GM23338 (cell line): ENCODE results near the gene MFGE8. TPM values are rescaled to one million over a fixed set of nuclear protein-coding genes. Genes with fewer than 3 reads are reported as not detected.

Experiments used
- ATAC-seq: fragments of 200-7000 bp; cut with Tn5 transposase; 3 replicates; pipeline ENCODE4 v1.9.1; 2020
- DNase-seq: peaks from one replicate; pipeline ENCODE4 v3.0.0-alpha.2; 2015; ENCODE audit warnings: low spot score
- H2AFZ ChIP-seq: fragments of 200-600 bp; sonication (generic); 2 replicates; pipeline ENCODE4 v1.8.0; 2016; ENCODE audit warnings: antibody characterized with exemption, mild to moderate bottlenecking, moderate library complexity
- H3F3A ChIP-seq: fragments of 200-600 bp; sonication (generic); replicated peaks from 2 replicates; pipeline ENCODE4 v1.8.0; 2017; ENCODE audit warnings: antibody characterized with exemption, mixed run types, low read depth
- H3K27ac ChIP-seq: fragments of 200-600 bp; sonication (generic); 2 replicates; pipeline ENCODE4 v1.6.1; 2016; ENCODE audit warnings: low read depth
- H3K27me3 ChIP-seq: fragments of 200-600 bp; sonication (generic); 2 replicates; pipeline ENCODE4 v1.8.0; 2016; ENCODE audit warnings: mild to moderate bottlenecking, mixed run types, moderate library complexity; ENCODE audit not compliant: insufficient read depth
- H3K36me3 ChIP-seq: fragments of 200-600 bp; sonication (generic); 2 replicates; pipeline ENCODE4 v1.8.0; 2016; ENCODE audit warnings: mild to moderate bottlenecking; ENCODE audit not compliant: insufficient read depth
- H3K4me1 ChIP-seq: fragments of 200-600 bp; sonication (generic); 2 replicates; pipeline ENCODE4 v1.8.0; 2016; ENCODE audit warnings: mild to moderate bottlenecking, moderate library complexity; ENCODE audit not compliant: insufficient read depth
- H3K4me2 ChIP-seq: fragments of 200-600 bp; sonication (generic); 2 replicates; pipeline ENCODE4 v1.7.1; 2017; ENCODE audit warnings: mixed run types
- H3K4me3 ChIP-seq: fragments of 200-600 bp; sonication (generic); 2 replicates; pipeline ENCODE4 v1.6.1; 2016; ENCODE audit warnings: mixed run types
- H3K79me2 ChIP-seq: fragments of 200-600 bp; sonication (generic); replicated peaks from 2 replicates; pipeline ENCODE4 v1.8.0; 2017; ENCODE audit warnings: mild to moderate bottlenecking; ENCODE audit not compliant: insufficient read depth
- H3K9me2 ChIP-seq: fragments of 200-600 bp; sonication (generic); 2 replicates; pipeline ENCODE4 v1.8.0; 2017; ENCODE audit not compliant: insufficient read depth
- H4K20me1 ChIP-seq: fragments of 200-600 bp; sonication (generic); replicated peaks from 2 replicates; pipeline ENCODE4 v1.8.0; 2017; ENCODE audit warnings: mild to moderate bottlenecking; ENCODE audit not compliant: insufficient read depth
- H3K27ac Mint-ChIP-seq: 2 replicates; pipeline ENCODE4 v1.8.0; 2020; ENCODE audit warnings: inconsistent platforms, mild to moderate bottlenecking, moderate library complexity, mixed read lengths
- H3K27me3 Mint-ChIP-seq: 3 replicates; pipeline ENCODE4 v1.8.0; 2022; ENCODE audit warnings: low read depth, mild to moderate bottlenecking, moderate library complexity, mixed read lengths, inconsistent platforms; ENCODE audit not compliant: insufficient read depth, poor library complexity
- H3K36me3 Mint-ChIP-seq: 3 replicates; pipeline ENCODE4 v1.8.0; 2021; ENCODE audit warnings: low read depth, mild to moderate bottlenecking, inconsistent platforms, moderate library complexity, mixed read lengths
- H3K4me1 Mint-ChIP-seq: 3 replicates; pipeline ENCODE4 v1.8.0; 2020; ENCODE audit warnings: mild to moderate bottlenecking, inconsistent platforms, mixed read lengths
- H3K4me3 Mint-ChIP-seq: 3 replicates; pipeline ENCODE4 v1.8.0; 2021; ENCODE audit warnings: moderate library complexity, mild to moderate bottlenecking, inconsistent platforms, mixed read lengths
- H3K9me3 Mint-ChIP-seq: 3 replicates; pipeline ENCODE4 v1.8.0; 2020; ENCODE audit warnings: moderate library complexity, mild to moderate bottlenecking, inconsistent platforms, mixed read lengths
- CREB1 ChIP-seq: fragments of 250-450 bp; sonication (Bioruptor Pico); IDR thresholded peaks from 2 replicates; pipeline ENCODE4 v1.5.0; 2020; ENCODE audit warnings: low read depth, mild to moderate bottlenecking, moderate library complexity
- CTCF ChIP-seq, 2 experiments: fragments of 200-600 bp in 1 of 2; sonication (generic) in 1 of 2; conservative IDR thresholded peaks; 2 replicates each; pipeline versions ENCODE4 v1.5.1 to v1.6.1; 2016 to 2017; ENCODE audit warnings: antibody characterized with exemption in 2 of 2, low read depth in 2 of 2, mild to moderate bottlenecking in 2 of 2, moderate library complexity in 1 of 2
- ETS1 ChIP-seq: IDR thresholded peaks from 2 replicates; pipeline ENCODE4 v1.6.1; 2016; ENCODE audit warnings: antibody characterized with exemption
- EZH2 ChIP-seq: fragments of 200-600 bp; sonication (generic); IDR thresholded peaks from one replicate; pipeline ENCODE4 v1.8.0; 2017; ENCODE audit warnings: antibody characterized with exemption, mild to moderate bottlenecking, low read depth; ENCODE audit not compliant: unreplicated experiment
- EZH2phosphoT487 ChIP-seq: fragments of 200-600 bp; sonication (generic); IDR thresholded peaks from one replicate; pipeline ENCODE4 v1.8.1; 2018; ENCODE audit warnings: antibody characterized with exemption; ENCODE audit not compliant: unreplicated experiment
- JUNB ChIP-seq: IDR thresholded peaks from one replicate; pipeline ENCODE4 v1.6.1; 2016; ENCODE audit warnings: antibody characterized with exemption; ENCODE audit not compliant: unreplicated experiment
- NANOG ChIP-seq: IDR thresholded peaks from 2 replicates; pipeline ENCODE4 v1.6.1; 2016; ENCODE audit warnings: antibody characterized with exemption, borderline replicate concordance
- POLR2AphosphoS5 ChIP-seq: IDR thresholded peaks from 2 replicates; pipeline ENCODE4 v1.6.1; 2016; ENCODE audit warnings: antibody characterized with exemption, low read depth
- REST ChIP-seq: IDR thresholded peaks from one replicate; pipeline ENCODE4 v1.6.1; 2018; ENCODE audit warnings: antibody characterized with exemption; ENCODE audit not compliant: unreplicated experiment
- STAT1 ChIP-seq: IDR thresholded peaks from one replicate; pipeline ENCODE4 v1.6.1; 2016; ENCODE audit warnings: antibody characterized with exemption; ENCODE audit not compliant: unreplicated experiment
- ZNF114 ChIP-seq: fragments of 250-450 bp; sonication (Bioruptor Pico); IDR thresholded peaks from 2 replicates; pipeline ENCODE4 v1.5.0; 2020; ENCODE audit warnings: mild to moderate bottlenecking, moderate library complexity
- ZNF331 ChIP-seq: fragments of 250-450 bp; sonication (Bioruptor Pico); IDR thresholded peaks from 2 replicates; pipeline ENCODE4 v1.5.0; 2020; ENCODE audit warnings: low read depth, mild to moderate bottlenecking, moderate library complexity
- polyA plus RNA-seq: library from polyadenylated mRNA; unstranded; fragments of >200 nt; fragmentation: Nextera tagmentation; extraction: Ambion mirVana; gene quantifications from 2 replicates; pipeline ENCODE4 v1.2.1, GENCODE V29; 2016
- total RNA-seq: library from RNA; depleted of rRNA; stranded (reverse); fragments of >200 nt; shearing (Covaris generic); gene quantifications from 2 replicates; pipeline ENCODE4 v1.2.3, GENCODE V29; 2014
- TF ChIP-seq, protein P1 (sequence below): fragments of 250-450 bp; sonication (Bioruptor Pico); IDR thresholded peaks from 2 replicates; pipeline ENCODE4 v1.5.0; 2020; ENCODE audit warnings: mild to moderate bottlenecking, moderate library complexity

Gene MFGE8
- total and polyA plus RNA-seq, 2 experiments from 2014 or later = 279 to 671 TPM

- H3K4me3 Mint-ChIP-seq = no peak overlapping the region; the same call in 2 of the 3 replicates
- peaks cover 39% of the 10 kb centered on the region for H3K9me3 Mint-ChIP-seq
- H3K27ac Mint-ChIP-seq = peak overlapping the region; percentile 72
- H3K36me3 ChIP-seq = no peaks in the 10 kb centered on the region
- H3K27ac ChIP-seq = peak overlapping the region; percentile 94
- H3K4me1 Mint-ChIP-seq = peaks cover 26% of the 10 kb centered on the region
- H4K20me1 ChIP-seq = no peaks in the 10 kb centered on the region
- peaks cover 3% of the 10 kb centered on the region for H3K27me3 Mint-ChIP-seq
- DNase-seq (peak; percentile 37), ATAC-seq (peak; percentile 77)
- H3K9me2 ChIP-seq = peaks cover 12% of the 10 kb centered on the region; the same call in 1 of the 2 replicates
- TF ChIP-seq POLR2AphosphoS5 (no peak), STAT1 (no peak), REST (no peak), NANOG (no peak), ETS1 (no peak), CTCF (conservative IDR thresholded peaks at IDR 0.05; ENCODE audit: low read depth in 2 of 2) (no peak), EZH2 (no peak), EZH2phosphoT487 (no peak), CREB1 (CRISPR knock-in tag) (no peak), ZNF114 (CRISPR knock-in tag) (no peak), ZNF331 (CRISPR knock-in tag) (no peak), JUNB (no peak)
- TF ChIP-seq, protein P1, sequence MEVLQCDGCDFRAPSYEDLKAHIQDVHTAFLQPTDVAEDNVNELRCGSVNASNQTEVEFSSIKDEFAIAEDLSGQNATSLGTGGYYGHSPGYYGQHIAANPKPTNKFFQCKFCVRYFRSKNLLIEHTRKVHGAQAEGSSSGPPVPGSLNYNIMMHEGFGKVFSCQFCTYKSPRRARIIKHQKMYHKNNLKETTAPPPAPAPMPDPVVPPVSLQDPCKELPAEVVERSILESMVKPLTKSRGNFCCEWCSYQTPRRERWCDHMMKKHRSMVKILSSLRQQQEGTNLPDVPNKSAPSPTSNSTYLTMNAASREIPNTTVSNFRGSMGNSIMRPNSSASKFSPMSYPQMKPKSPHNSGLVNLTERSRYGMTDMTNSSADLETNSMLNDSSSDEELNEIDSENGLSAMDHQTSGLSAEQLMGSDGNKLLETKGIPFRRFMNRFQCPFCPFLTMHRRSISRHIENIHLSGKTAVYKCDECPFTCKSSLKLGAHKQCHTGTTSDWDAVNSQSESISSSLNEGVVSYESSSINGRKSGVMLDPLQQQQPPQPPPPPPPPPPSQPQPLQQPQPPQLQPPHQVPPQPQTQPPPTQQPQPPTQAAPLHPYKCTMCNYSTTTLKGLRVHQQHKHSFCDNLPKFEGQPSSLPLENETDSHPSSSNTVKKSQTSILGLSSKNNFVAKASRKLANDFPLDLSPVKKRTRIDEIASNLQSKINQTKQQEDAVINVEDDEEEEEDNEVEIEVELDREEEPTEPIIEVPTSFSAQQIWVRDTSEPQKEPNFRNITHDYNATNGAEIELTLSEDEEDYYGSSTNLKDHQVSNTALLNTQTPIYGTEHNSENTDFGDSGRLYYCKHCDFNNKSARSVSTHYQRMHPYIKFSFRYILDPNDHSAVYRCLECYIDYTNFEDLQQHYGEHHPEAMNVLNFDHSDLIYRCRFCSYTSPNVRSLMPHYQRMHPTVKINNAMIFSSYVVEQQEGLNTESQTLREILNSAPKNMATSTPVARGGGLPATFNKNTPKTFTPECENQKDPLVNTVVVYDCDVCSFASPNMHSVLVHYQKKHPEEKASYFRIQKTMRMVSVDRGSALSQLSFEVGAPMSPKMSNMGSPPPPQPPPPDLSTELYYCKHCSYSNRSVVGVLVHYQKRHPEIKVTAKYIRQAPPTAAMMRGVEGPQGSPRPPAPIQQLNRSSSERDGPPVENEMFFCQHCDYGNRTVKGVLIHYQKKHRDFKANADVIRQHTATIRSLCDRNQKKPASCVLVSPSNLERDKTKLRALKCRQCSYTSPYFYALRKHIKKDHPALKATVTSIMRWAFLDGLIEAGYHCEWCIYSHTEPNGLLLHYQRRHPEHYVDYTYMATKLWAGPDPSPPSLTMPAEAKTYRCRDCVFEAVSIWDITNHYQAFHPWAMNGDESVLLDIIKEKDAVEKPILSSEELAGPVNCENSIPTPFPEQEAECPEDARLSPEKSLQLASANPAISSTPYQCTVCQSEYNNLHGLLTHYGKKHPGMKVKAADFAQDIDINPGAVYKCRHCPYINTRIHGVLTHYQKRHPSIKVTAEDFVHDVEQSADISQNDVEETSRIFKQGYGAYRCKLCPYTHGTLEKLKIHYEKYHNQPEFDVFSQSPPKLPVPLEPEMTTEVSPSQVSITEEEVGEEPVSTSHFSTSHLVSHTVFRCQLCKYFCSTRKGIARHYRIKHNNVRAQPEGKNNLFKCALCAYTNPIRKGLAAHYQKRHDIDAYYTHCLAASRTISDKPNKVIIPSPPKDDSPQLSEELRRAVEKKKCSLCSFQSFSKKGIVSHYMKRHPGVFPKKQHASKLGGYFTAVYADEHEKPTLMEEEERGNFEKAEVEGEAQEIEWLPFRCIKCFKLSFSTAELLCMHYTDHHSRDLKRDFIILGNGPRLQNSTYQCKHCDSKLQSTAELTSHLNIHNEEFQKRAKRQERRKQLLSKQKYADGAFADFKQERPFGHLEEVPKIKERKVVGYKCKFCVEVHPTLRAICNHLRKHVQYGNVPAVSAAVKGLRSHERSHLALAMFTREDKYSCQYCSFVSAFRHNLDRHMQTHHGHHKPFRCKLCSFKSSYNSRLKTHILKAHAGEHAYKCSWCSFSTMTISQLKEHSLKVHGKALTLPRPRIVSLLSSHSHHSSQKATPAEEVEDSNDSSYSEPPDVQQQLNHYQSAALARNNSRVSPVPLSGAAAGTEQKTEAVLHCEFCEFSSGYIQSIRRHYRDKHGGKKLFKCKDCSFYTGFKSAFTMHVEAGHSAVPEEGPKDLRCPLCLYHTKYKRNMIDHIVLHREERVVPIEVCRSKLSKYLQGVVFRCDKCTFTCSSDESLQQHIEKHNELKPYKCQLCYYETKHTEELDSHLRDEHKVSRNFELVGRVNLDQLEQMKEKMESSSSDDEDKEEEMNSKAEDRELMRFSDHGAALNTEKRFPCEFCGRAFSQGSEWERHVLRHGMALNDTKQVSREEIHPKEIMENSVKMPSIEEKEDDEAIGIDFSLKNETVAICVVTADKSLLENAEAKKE (CRISPR knock-in tag) = no peak
- H3K4me2 ChIP-seq = peak overlapping the region; percentile 41
- H2AFZ ChIP-seq = peak overlapping the region; percentile 1; the same call in 1 of the 2 replicates
- H3K4me1 ChIP-seq = peaks cover 31% of the 10 kb centered on the region
- 0 out of 2 replicates have a peak, but pooled peaks cover 3% of the 10 kb centered on the region for H3F3A ChIP-seq
- H3K79me2 ChIP-seq = no peaks in the 10 kb centered on the region
- no peak overlapping the region for H3K4me3 ChIP-seq
- peaks cover 33% of the 10 kb centered on the region for H3K36me3 Mint-ChIP-seq
- H3K27me3 ChIP-seq = no peaks in the 10 kb centered on the region
Measured at GRCh38 chr15:88939486-88939806, 26.3 kb upstream of the MFGE8 start.
